HEK293 (cell line): ENCODE results near the gene IP6K3.

ENCODE experiments used
- CTCF ChIP-seq: fragments of 450-650 bp; formaldehyde crosslinking; IDR thresholded peaks from 2 replicates; pipeline ENCODE4 v1.5.1; 2016; ENCODE audit warnings: missing biosample characterization, missing genetic modification characterization
- ZBTB26 ChIP-seq: fragments of 450-650 bp; formaldehyde crosslinking; optimal IDR thresholded peaks from 2 replicates; pipeline ENCODE3; 2016; ENCODE audit warnings: missing biosample characterization, mild to moderate bottlenecking, missing genetic modification characterization
- ZBTB48 ChIP-seq: fragments of 450-650 bp; formaldehyde crosslinking; IDR thresholded peaks from 2 replicates; pipeline ENCODE4 v1.5.1; 2016; ENCODE audit warnings: missing biosample characterization, missing genetic modification characterization
- ZNF112 ChIP-seq: fragments of 450-650 bp; formaldehyde crosslinking; IDR thresholded peaks from 2 replicates; pipeline ENCODE4 v1.5.0; 2017; ENCODE audit warnings: missing biosample characterization, missing genetic modification characterization
- ZNF777 ChIP-seq: fragments of 450-650 bp; formaldehyde crosslinking; IDR thresholded peaks from 2 replicates; pipeline ENCODE4 v1.5.1; 2017; ENCODE audit warnings: missing biosample characterization, missing genetic modification characterization, borderline replicate concordance

GRCh38 chr6:33779895-33780294, 33.2 kb upstream of the IP6K3 start:
- TF ChIP-seq ZBTB26 (tag by site-specific recombination): no peak
- no peak for TF ChIP-seq ZBTB48
- TF ChIP-seq ZNF777: no peak
- no peak for TF ChIP-seq ZNF112 (tag by site-specific recombination)
- no peak for TF ChIP-seq CTCF (tag by site-specific recombination)
